IPS-NIHi7 (cell line): ENCODE measurements around the gene NEURL1.
A peak's percentile ranks its signal among the peaks of the same experiment; 100 is the strongest.
"Not testable (repeated sequence)": the region's sequence is repeated elsewhere in the genome, so short reads cannot be mapped to it uniquely, and the experiment has no call there.

Source experiments
- DNase-seq: peaks from one replicate; pipeline ENCODE4 v3.0.0; 2012; ENCODE audit warnings: mixed read lengths; ENCODE audit errors: extremely low spot score

Gene NEURL1

DNA sequence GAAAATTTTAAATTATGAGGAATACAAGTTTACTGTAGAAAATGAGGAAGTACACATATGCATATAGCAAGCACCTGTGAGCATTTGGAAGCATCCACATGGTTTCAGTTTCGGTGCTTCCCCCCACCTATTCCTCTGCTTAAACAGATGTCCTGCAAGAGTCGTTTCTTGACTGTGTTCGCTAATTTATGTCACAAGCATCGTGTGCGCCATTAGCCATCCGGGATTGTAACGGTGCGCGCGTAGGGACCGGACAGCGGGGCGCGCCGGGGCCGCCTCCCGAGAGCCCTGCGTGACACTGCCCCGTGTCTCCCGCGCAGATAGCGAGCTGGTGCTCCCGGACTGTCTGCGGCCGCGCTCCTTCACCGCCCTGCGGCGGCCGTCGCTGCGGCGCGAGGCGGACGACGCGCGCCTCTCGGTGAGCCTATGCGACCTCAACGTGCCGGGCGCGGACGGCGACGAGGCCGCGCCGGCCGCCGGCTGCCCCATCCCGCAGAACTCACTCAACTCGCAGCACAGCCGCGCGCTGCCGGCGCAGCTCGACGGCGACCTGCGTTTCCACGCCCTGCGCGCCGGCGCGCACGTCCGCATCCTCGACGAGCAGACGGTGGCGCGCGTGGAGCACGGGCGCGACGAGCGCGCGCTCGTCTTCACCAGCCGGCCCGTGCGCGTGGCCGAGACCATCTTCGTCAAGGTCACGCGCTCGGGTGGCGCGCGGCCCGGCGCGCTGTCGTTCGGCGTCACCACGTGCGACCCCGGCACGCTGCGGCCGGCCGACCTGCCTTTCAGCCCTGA is 90.9 kb downstream of the NEURL1 start:
- DNase-seq, result no peak

DNA sequence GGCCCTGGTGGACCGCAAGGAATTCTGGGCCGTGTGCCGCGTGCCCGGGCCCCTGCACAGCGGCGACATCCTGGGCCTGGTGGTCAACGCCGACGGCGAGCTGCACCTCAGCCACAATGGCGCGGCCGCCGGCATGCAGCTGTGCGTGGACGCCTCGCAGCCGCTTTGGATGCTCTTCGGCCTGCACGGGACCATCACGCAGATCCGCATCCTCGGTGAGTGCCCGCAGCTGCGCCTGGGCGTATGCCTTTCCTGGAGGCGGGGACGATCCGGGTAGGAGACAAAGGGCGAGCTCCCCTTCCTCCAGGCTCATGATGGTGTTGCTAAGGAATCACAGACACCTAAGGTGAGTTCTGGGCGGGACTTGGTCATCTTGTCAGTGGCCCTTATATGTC is 91.5 kb downstream of the NEURL1 start:
- no peak for DNase-seq

DNA sequence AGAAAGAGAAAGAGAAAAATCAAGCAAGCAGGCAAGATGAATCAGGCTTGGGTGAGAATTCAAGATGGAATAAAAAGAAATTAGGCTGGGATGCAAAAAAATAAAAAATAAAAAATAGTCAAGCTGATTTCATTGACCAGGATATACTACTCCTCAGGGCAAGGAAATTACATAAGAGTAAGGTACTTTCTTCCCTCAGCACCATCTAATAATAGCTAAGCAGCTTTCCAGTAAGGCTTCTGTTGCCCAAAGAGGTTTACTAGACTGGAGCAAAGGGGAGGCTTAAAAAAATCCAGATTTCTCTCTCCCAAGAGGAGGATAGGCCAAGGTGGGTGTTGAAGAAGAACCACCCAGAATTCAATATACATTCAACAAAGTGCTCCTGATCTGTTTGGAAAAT is 93.6 kb downstream of the NEURL1 start:
- no peak for DNase-seq

DNA sequence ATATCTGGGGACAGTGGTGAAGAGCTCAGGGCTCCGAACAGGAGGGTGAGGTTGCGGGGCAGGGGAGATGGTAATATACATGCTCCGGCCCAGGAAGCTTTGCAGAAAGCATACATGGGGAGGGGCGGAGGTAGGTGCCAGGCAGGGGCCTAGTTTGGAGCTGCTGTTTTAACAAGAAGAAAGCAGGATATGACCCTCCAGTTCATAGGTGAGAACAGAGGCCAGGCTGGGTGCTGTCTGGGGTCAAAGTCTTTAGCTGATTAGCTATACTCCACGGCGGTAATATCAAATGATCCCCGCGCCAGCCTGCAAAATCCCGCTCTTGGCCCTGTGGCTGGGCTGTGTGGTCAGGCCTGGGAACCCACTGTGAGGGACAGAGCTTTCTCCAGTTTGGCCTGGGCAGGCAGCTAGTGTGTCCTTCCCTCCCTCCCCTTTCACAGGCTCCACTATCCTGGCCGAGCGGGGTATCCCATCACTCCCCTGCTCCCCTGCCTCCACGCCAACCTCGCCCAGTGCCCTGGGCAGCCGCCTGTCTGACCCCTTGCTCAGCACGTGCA is 95.6 kb downstream of the NEURL1 start:
- no peak for DNase-seq

DNA sequence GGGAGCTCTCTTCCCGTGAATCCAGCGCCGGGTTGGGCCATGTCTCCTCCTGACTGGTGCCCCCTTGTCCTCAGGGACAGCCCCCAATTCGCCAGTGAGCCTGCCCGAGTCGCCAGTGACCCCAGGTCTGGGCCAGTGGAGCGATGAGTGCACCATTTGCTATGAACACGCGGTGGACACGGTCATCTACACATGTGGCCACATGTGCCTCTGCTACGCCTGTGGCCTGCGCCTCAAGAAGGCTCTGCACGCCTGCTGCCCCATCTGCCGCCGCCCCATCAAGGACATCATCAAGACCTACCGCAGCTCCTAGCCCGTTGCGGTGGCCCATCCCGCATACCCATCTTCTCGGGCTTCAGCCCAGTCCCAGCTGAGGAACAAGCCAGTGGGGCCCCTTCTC is 96.6 kb downstream of the NEURL1 start:
- DNase-seq, result no peak

DNA sequence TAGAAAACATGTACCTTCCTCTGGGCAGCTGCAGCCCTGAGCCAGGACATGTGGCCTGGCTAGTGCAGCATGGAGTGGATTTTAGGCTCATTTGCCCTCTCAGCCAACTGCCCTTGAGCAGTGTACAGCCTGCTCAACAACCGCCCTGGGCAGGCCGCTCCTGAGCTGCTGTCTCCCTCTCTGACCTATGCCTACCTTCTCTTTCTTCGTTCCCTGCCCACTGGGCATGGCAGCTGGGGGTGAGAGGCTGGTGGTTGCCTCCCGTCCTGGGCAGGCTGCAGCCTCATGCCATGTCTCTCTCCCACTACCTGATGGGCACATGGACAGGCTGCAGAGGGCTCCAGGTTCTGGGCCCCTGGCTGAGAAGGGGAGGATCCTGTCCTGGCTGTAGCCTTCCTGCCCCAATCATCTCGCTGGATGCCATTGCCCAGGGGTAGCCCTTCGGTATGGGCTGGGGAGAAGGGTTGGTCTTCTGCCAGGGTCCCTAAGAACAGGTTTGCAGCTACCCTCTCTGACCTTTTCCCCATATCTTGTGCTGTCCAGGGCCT is 97.3 kb downstream of the NEURL1 start:
- DNase-seq, result no peak

GRCh38 chr10:103592186-103593021 is 98.9 kb downstream of the NEURL1 start:
- peak; percentile 92 for DNase-seq

DNA sequence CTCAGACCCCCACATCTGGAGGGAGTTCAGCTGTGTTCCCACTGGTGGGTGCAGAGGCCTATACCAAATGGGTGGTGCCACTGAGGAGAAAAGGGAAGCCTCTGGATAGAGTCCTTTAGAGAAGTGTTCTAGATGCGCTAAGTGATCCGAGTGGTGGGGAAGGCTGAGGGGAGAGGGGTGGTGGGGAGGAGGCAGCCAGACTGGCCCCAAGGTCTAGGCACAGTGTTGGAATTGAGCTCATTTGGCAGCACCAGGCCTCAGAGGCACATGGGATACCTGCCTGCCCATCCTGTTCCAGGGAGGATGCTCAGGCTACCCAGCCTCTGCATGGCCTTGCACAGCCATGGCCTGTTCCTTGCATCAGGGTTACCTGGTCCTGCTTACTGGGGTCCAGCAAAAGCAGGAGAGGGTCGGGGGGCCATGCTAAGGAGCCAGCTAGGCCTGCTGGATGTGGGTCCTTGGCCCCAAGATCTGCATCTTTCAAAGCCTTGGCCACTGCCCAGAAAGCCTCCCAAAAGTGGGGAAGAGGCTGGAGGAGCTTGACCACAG is 99.6 kb downstream of the NEURL1 start:
- DNase-seq, result no peak

DNA sequence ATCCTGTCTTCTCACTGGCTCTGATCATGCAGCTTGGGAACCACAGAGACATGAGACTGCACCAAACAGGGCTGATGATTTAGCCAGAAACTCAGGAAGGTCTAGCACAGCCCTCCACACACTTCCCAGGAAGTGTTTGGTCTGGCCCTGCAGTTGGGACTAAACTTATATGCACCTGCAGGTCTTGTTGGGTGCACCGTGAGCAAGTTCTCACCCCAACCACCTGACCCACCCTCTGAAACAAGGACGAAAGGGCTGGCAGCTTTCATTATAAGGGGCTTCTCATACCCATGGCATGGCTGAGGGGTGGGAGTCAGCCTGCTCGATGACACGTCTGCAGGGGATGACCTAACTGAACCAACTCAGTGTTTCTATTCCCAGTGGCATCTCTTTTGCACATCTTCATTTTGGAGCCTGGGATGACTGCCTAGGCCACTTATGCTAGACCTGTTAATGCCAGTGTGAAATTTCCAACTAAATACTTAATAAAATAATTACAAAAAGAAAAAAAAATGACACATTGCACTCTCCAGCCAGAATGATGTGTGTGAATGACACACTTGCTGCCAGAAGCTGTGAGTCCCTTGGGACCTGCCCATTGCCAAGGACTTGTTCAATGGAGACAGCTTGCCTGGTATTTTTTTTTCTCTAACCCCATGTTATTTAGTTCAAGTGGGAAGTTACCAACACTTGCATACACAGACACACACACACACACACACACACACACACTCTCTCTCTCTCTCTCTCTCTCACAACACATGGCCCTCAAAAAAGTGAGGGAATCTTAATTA is 102.6 kb downstream of the NEURL1 start:
- no peak for DNase-seq

DNA sequence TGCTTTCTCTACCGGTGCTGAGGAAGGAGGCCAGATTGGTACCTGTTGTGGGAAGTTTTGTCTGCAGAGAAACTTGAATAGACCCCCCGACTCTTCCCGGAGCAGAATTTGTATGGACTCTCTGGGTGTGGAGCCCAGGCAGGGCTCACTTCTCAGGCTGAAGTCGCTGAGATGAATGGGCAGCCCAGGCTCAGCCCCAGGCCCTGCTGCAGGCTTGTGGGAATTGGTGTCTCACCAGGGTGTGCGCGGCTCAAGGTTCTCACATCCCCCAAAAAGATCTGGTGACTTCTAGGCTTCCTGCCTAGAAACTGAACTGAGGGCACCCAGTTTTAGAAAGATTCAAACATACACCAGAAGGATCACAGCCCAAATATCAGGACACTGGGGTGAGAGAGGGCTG is 103.5 kb downstream of the NEURL1 start:
- no peak for DNase-seq

DNA sequence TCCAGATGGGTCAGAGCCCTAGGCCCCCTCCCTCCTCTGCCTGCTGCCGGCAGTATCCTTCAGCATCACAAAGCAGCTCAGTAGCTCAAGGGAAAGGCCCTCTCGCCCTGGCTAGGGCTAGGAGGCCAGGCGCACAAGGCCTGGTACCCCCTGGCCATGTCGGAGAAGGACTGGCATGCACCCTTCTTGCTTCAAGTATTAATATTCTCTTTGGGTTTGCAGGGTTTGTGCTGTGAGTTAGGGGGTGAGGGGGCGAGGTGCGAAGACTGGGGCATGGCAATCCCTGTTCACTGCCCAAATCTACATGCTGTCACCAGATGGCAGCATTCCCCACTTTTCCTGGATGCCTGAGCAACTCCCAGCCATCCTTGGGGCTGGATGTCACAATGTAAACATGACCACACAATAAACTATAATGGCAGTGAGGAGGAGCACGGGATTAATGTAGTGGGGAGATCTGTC is 105.2 kb downstream of the NEURL1 start:
- peak; percentile 93 for DNase-seq

DNA sequence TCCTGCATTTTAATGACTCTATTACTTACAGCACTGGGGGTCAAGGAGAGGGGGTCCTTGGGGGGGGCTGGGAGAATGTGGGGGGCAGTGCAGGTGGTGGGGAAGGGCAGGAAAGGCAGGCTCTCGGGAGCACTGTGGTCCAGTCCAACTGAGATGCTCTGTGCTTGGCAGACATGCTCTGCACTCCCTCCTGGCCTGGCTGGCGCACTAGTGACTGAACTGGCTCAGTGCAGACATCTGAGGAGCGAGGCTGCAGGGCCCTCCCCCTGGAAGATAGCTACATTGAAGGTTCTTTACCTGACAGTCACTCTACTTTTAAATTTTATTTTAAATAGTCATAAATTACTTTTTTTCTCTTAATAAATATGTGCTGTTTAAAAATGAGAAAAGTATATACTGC is 105.7 kb downstream of the NEURL1 start:
- no peak for DNase-seq

GRCh38 chr10:103599907-103600306 is 106.4 kb downstream of the NEURL1 start:
- DNase-seq, result no peak

DNA sequence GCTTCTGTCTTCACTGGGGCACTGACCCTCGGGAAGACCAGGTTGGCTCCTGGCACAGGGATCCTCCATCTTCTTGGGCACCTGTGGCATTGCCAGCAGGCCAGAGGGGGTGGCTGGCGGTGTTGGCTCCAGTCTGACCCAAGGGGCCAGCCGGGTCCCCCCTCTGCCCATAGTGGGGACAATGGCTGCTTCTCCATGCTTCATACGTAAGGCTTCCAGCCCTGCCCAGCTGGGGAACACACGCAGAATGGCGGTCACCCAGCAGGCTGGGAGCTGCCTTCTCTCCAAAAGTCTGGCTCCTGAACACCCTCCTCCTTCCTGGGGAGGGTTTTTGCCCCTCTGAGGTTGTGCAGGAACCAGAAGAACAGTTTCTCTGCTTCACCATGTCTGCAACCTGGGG is 106.8 kb downstream of the NEURL1 start:
- DNase-seq, result no peak

- DNase-seq, result no peak
Observed at GRCh38 chr10:103600956-103601569, 107.6 kb downstream of the NEURL1 start.

DNA sequence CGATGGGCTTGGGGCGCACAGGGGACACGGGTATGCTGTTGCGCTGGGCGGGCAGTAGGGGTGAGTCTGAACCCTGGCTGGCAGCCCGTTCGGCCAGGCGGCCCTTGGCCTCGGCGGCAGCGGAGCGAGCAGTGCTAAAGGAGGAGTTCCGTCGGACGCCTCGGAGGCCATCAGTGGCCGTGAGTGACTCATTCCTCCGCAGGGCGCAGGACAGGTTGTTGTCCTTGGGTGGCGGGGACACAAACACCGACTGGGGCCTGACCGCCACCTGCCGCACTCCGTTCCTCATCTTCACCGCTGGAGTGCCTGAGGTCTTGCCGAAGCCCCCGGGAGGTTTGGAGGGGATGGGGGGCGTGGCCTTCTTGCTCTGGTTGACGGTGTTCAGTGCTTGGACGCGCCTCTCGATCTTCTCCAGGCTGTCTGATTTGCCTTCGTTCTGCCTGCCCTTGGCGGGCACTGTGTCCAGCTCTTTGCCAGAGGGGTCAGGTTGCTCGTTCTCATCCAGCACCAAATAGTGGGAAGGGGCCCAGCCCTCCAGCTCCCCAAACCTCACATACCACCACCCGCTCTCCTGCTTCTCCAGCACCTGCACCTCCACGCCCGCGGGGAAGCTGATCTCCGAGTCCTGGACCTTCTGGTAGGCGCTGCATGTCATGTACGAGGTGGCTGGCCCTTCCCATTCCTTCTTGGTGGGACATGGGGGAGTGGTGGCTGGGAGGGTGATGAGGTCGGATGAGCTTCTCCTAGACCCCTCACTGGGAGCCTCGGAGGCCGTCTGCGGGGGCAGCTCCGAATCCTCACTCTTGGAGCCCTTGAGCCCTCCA is 108.7 kb downstream of the NEURL1 start:
- DNase-seq, result no peak

GRCh38 chr10:103602852-103603155 is 109.3 kb downstream of the NEURL1 start:
- DNase-seq, result no peak

DNA sequence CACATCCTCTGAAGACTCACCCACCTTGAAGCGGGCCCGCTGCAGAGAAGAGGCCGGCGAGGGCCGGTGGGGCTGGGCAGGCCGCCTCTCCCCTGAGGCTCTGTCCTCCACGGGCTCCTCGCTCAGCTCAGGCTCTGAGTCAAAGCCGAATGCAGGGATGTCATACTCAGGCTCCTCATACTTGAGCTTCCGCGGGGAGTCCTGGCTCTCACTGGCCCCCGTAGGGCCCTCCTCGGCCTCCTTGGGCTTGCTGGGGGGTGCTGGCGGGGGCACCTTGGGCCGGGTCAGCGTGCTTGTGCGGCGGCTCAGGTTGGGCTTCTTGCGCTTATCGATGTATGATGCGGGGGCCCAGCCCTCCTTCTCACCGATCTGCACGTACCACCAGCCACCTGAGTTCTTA is 109.9 kb downstream of the NEURL1 start:
- no peak for DNase-seq

GRCh38 chr10:103605359-103606096 is 112.0 kb downstream of the NEURL1 start:
- peak; percentile 75 for DNase-seq

GRCh38 chr10:103606097-103606438 is 112.6 kb downstream of the NEURL1 start:
- DNase-seq, result not testable (repeated sequence)
